WTC11 (cell line): ENCODE data around the gene SDS. TPM values are rescaled to one million over a fixed set of nuclear protein-coding genes. Genes with fewer than 3 reads are reported as not detected.
A peak's percentile ranks its signal among the peaks of the same experiment; 100 is the strongest.

Source experiments
- ATAC-seq: fragments of 200-7000 bp; cut with Tn5 transposase; 2 replicates; pipeline ENCODE4 v1.10.0; 2021; ENCODE audit warnings: mild to moderate bottlenecking, moderate library complexity
- CTCF ChIA-PET: fragments of 300-600 bp; sonication (Branson Sonifier 250); formaldehyde crosslinking; loops from one replicate; lab custom pipeline; 2021; ENCODE audit warnings: antibody characterized with exemption; lab: Charles Lee
- POLR2A ChIA-PET: fragments of 350-600 bp; sonication (Branson Sonifier 250); formaldehyde crosslinking; loops from one replicate; lab custom pipeline; 2021; ENCODE audit warnings: antibody characterized with exemption; lab: Charles Lee
- DNase-seq: peaks from one replicate; pipeline ENCODE4 v3.0.0; 2021; ENCODE audit warnings: low spot score
- H3K27ac Mint-ChIP-seq: 2 replicates; pipeline ENCODE4 v1.8.0; 2021; ENCODE audit warnings: mixed read lengths
- H3K27me3 Mint-ChIP-seq: 2 replicates; pipeline ENCODE4 v1.8.0; 2021; ENCODE audit warnings: low read depth, mild to moderate bottlenecking, moderate library complexity, mixed read lengths
- H3K36me3 Mint-ChIP-seq: 2 replicates; pipeline ENCODE4 v1.8.0; 2021; ENCODE audit warnings: mixed read lengths
- H3K4me1 Mint-ChIP-seq: 2 replicates; pipeline ENCODE4 v1.8.0; 2022; ENCODE audit warnings: mixed read lengths
- H3K4me3 Mint-ChIP-seq: 2 replicates; pipeline ENCODE4 v1.8.0; 2021; ENCODE audit warnings: mild to moderate bottlenecking, moderate library complexity, mixed read lengths
- H3K9me3 Mint-ChIP-seq: 2 replicates; pipeline ENCODE4 v1.8.0; 2021; ENCODE audit warnings: mixed read lengths
- ARID4B ChIP-seq: sonication (generic); formaldehyde crosslinking; IDR thresholded peaks from 2 replicates; pipeline ENCODE4 v1.8.0; 2023; ENCODE audit warnings: missing genetic modification reagents, mild to moderate bottlenecking, borderline replicate concordance
- E2F5 ChIP-seq: sonication (generic); formaldehyde crosslinking; IDR thresholded peaks from 2 replicates; pipeline ENCODE4 v1.8.1; 2022; ENCODE audit warnings: mild to moderate bottlenecking, moderate library complexity, missing genetic modification reagents
- EMX1 ChIP-seq: fragments of 250-450 bp; sonication (Bioruptor Pico); IDR thresholded peaks from 2 replicates; pipeline ENCODE4 v1.8.0; 2021; ENCODE audit warnings: mild to moderate bottlenecking
- GABPB1 ChIP-seq: sonication (generic); formaldehyde crosslinking; IDR thresholded peaks from 2 replicates; pipeline ENCODE4 v1.8.1; 2023; ENCODE audit warnings: mild to moderate bottlenecking, missing genetic modification reagents
- HMGA2 ChIP-seq: fragments of 250-450 bp; sonication (Bioruptor Pico); IDR thresholded peaks from 2 replicates; pipeline ENCODE4 v1.4.0; 2021; ENCODE audit warnings: mild to moderate bottlenecking, moderate library complexity
- HMGXB4 ChIP-seq: sonication (generic); formaldehyde crosslinking; IDR thresholded peaks from 2 replicates; pipeline ENCODE4 v1.8.1; 2023; ENCODE audit warnings: mild to moderate bottlenecking, moderate library complexity, missing genetic modification reagents
- IRF1 ChIP-seq: sonication (generic); formaldehyde crosslinking; IDR thresholded peaks from 2 replicates; pipeline ENCODE4 v1.8.0; 2023; ENCODE audit warnings: missing genetic modification reagents
- MAX ChIP-seq: sonication (generic); formaldehyde crosslinking; IDR thresholded peaks from 2 replicates; pipeline ENCODE4 v1.8.0; 2022; ENCODE audit warnings: mild to moderate bottlenecking, missing genetic modification reagents
- MLX ChIP-seq: sonication (generic); formaldehyde crosslinking; IDR thresholded peaks from 2 replicates; pipeline ENCODE4 v1.8.1; 2023; ENCODE audit warnings: mild to moderate bottlenecking, missing genetic modification reagents, moderate library complexity
- MYBL2 ChIP-seq: sonication (generic); formaldehyde crosslinking; IDR thresholded peaks from 2 replicates; pipeline ENCODE4 v1.8.1; 2023; ENCODE audit warnings: mild to moderate bottlenecking, moderate library complexity, missing genetic modification reagents
- NFATC4 ChIP-seq: fragments of 250-450 bp; sonication (Bioruptor Pico); IDR thresholded peaks from 2 replicates; pipeline ENCODE4 v1.9.0; 2021; ENCODE audit warnings: mild to moderate bottlenecking
- NFE2L1 ChIP-seq: sonication (generic); formaldehyde crosslinking; IDR thresholded peaks from 2 replicates; pipeline ENCODE4 v1.8.1; 2023; ENCODE audit warnings: missing genetic modification reagents
- NFYB ChIP-seq: sonication (generic); formaldehyde crosslinking; conservative IDR thresholded peaks from 2 replicates; pipeline ENCODE4 v1.8.0; 2022; ENCODE audit warnings: low read depth, missing genetic modification reagents
- NR3C1 ChIP-seq: sonication (generic); formaldehyde crosslinking; conservative IDR thresholded peaks from 2 replicates; pipeline ENCODE4 v1.8.1; 2023; ENCODE audit warnings: low read depth, mild to moderate bottlenecking, missing genetic modification reagents
- PRRX2 ChIP-seq: fragments of 250-450 bp; sonication (Bioruptor Pico); IDR thresholded peaks from 2 replicates; pipeline ENCODE4 v1.8.0; 2021; ENCODE audit warnings: mild to moderate bottlenecking
- RELA ChIP-seq: sonication (generic); formaldehyde crosslinking; IDR thresholded peaks from 2 replicates; pipeline ENCODE4 v1.8.1; 2022; ENCODE audit warnings: missing genetic modification reagents, mild to moderate bottlenecking, borderline replicate concordance
- SMAD3 ChIP-seq: sonication (generic); formaldehyde crosslinking; IDR thresholded peaks from 2 replicates; pipeline ENCODE4 v1.8.0; 2022; ENCODE audit warnings: missing genetic modification reagents, mild to moderate bottlenecking, borderline replicate concordance
- USF1 ChIP-seq: sonication (generic); formaldehyde crosslinking; IDR thresholded peaks from 2 replicates; pipeline ENCODE4 v1.8.0; 2022; ENCODE audit warnings: mild to moderate bottlenecking, missing genetic modification reagents
- ZNF281 ChIP-seq: sonication (generic); formaldehyde crosslinking; IDR thresholded peaks from 2 replicates; pipeline ENCODE4 v1.8.0; 2023; ENCODE audit warnings: mild to moderate bottlenecking, missing genetic modification reagents
- ZNF317 ChIP-seq: sonication (generic); formaldehyde crosslinking; IDR thresholded peaks from 2 replicates; pipeline ENCODE4 v1.8.1; 2023; ENCODE audit warnings: low read depth, mild to moderate bottlenecking, moderate library complexity, missing genetic modification reagents, borderline replicate concordance
- ZNF416 ChIP-seq: fragments of 250-450 bp; sonication (Bioruptor Pico); IDR thresholded peaks from 2 replicates; pipeline ENCODE4 v1.9.0; 2021; ENCODE audit warnings: mild to moderate bottlenecking, inconsistent platforms
- total RNA-seq: library from RNA; stranded (reverse); gene quantifications from 3 replicates; pipeline ENCODE4 v1.2.3, GENCODE V29; 2021

The SDS gene
- total RNA-seq, 1 experiment from 2014 or later: 0.31 TPM

- TF ChIP-seq IRF1 (CRISPR knock-in tag) (no peak), RELA (CRISPR knock-in tag) (no peak), NFATC4 (no peak)
Observed at GRCh38 chr12:113414519-113415038, 10.9 kb upstream of the SDS start (continued).

GRCh38 chr12:113413488-113413939 lies 9.8 kb upstream of the SDS start:
- DNase-seq: no peak
- POLR2A ChIA-PET: interaction anchor here (0.7 to 1.0 kb wide), 2 partner anchors 20 to 262 kb away, joined by 3 read pairs; no protein-coding TSS in a partner anchor
- H3K27me3 Mint-ChIP-seq: no peaks in the 10 kb centered on the region

GRCh38 chr12:113409462-113410124 lies 5.9 kb upstream of the SDS start:
- Mint-ChIP-seq H3K4me3 (no peak overlapping the region), H3K9me3 (no peaks in the 10 kb centered on the region), H3K4me1 (peaks cover 14% of the 10 kb centered on the region), H3K27me3 (no peaks in the 10 kb centered on the region), H3K27ac (no peak overlapping the region), H3K36me3 (no peaks in the 10 kb centered on the region)
- ChIA-PET POLR2A (no interaction called here), CTCF (interaction anchor here (3.2 kb wide), 1 partner anchor 16 kb away, joined by 19 read pairs; no protein-coding TSS in a partner anchor)
- no peak for ATAC-seq
- no peak for DNase-seq
- TF ChIP-seq HMGA2 (CRISPR knock-in tag) (no peak), PRRX2 (no peak), NR3C1 (CRISPR knock-in tag) (no peak), USF1 (CRISPR knock-in tag) (no peak), MYBL2 (CRISPR knock-in tag) (no peak), NFE2L1 (CRISPR knock-in tag) (no peak), HMGXB4 (CRISPR knock-in tag) (no peak), MLX (CRISPR knock-in tag) (no peak), ZNF317 (CRISPR knock-in tag) (no peak), ARID4B (CRISPR knock-in tag) (no peak), NFYB (CRISPR knock-in tag) (no peak), SMAD3 (CRISPR knock-in tag) (no peak), EMX1 (CRISPR knock-in tag) (no peak), ZNF281 (no peak), E2F5 (CRISPR knock-in tag) (no peak), MAX (CRISPR knock-in tag) (no peak)

More at GRCh38 chr12:113413488-113413939, 9.8 kb upstream of the SDS start:
- H3K36me3 Mint-ChIP-seq: no peaks in the 10 kb centered on the region
- H3K4me1 Mint-ChIP-seq: peaks cover 6% of the 10 kb centered on the region
- H3K9me3 Mint-ChIP-seq: no peaks in the 10 kb centered on the region
- no peak overlapping the region for H3K27ac Mint-ChIP-seq
- ATAC-seq: no peak
- CTCF ChIA-PET: interaction anchor here (0.7 to 1.8 kb wide), 5 partner anchors 9 to 103 kb away, joined by 3 to 17 read pairs (median 3); partner anchors contain the start of gene SDSL
- TF ChIP-seq GABPB1: peak; percentile 51; the same call in 1 of the 2 replicates
- TF ChIP-seq NR3C1 (CRISPR knock-in tag): no peak
- no peak for TF ChIP-seq ZNF416 (CRISPR knock-in tag)
- TF ChIP-seq, all 79 proteins: peak for 1
- H3K4me3 Mint-ChIP-seq: no peak overlapping the region
